GM19372 (cell line): ENCODE results near the gene AMBP.

Source experiments
- ATAC-seq: cut with Tn5 transposase; IDR thresholded peaks from one replicate; pipeline ENCODE4 v1.9.1; 2021; ENCODE audit warnings: mild to moderate bottlenecking, low read depth, moderate library complexity; ENCODE audit not compliant: unreplicated experiment

The AMBP gene

GRCh38 chr9:114078021-114078780 lies at the start of gene AMBP:
Gene AMBP, minus strand, starts transcription at chr9:114078300. Its CDS starts 91 bp downstream, at chr9:114078209.
- ATAC-seq: no peak

- no peak for ATAC-seq
These were observed 48.4 kb upstream of the AMBP start for GRCh38 chr9:114126247-114127060.

- ATAC-seq: no peak
These were observed 47.4 kb upstream of the AMBP start for GRCh38 chr9:114125476-114126013.

- ATAC-seq: no peak
These were observed 46.8 kb upstream of the AMBP start for GRCh38 chr9:114124666-114125475.

GRCh38 chr9:114124138-114124537 lies 46.0 kb upstream of the AMBP start:
- no peak for ATAC-seq

GRCh38 chr9:114123031-114123977 lies 45.2 kb upstream of the AMBP start:
- ATAC-seq: no peak

- ATAC-seq: no peak
These were observed 44.3 kb upstream of the AMBP start for GRCh38 chr9:114122136-114123027.

- no peak for ATAC-seq
These were observed 43.4 kb upstream of the AMBP start for GRCh38 chr9:114121227-114122135.

- no peak for ATAC-seq
These were observed 42.3 kb upstream of the AMBP start for GRCh38 chr9:114120192-114121014.

GRCh38 chr9:114119242-114120191 lies 41.4 kb upstream of the AMBP start:
- ATAC-seq: no peak

GRCh38 chr9:114117996-114118830 lies 40.1 kb upstream of the AMBP start:
- no peak for ATAC-seq

- no peak for ATAC-seq
These were observed 39.5 kb upstream of the AMBP start for GRCh38 chr9:114117614-114117995.

- ATAC-seq: no peak
These were observed 38.1 kb upstream of the AMBP start for GRCh38 chr9:114116126-114116747.

GRCh38 chr9:114115654-114116125 lies 37.6 kb upstream of the AMBP start:
- ATAC-seq: no peak
